ENCODE measurements around the gene PHACTR3. TPM values are rescaled to one million over a fixed set of nuclear protein-coding genes. Genes with fewer than 3 reads are reported as not detected.

Gene PHACTR3
- total RNA-seq, 4 donors from 2014 or later: 0.26 to 3.2 (median 0.57) TPM

GRCh38 chr20:59823491-59824259, 219.3 kb downstream of the PHACTR3 start:
- Histone ChIP-seq H3K9me3 (no peaks in the 10 kb centered on the region), H3K27me3 (no peaks in the 10 kb centered on the region), H3K4me3 (no peak overlapping the region), H3K4me1 (peaks cover 0 to 15% of the 10 kb centered on the region in 2 donors), H3K36me3 (no peaks in the 10 kb centered on the region), H3K27ac (peak overlapping the region in 1 of 2 donors; percentile 54)
- DNase-seq: no peak
- intact Hi-C loops (cut with DNase I; ENCODE audit: low total_unique reads): no loop called here
- no peak for TF ChIP-seq POLR2A (IDR thresholded peaks at IDR 0.05)
- TF ChIP-seq CTCF (IDR thresholded peaks at IDR 0.05): no peak

GRCh38 chr20:59824711-59825562, 220.6 kb downstream of the PHACTR3 start:
- peaks cover 0 to 15% of the 10 kb centered on the region in 2 donors for H3K4me1 ChIP-seq
- H3K4me3 ChIP-seq: no peak overlapping the region
- no peak for DNase-seq
- no peak overlapping the region for H3K27ac ChIP-seq
- intact Hi-C loops (cut with DNase I; ENCODE audit: low total_unique reads): no loop called here
- H3K27me3 ChIP-seq: no peaks in the 10 kb centered on the region
- TF ChIP-seq POLR2A (IDR thresholded peaks at IDR 0.05): no peak
- no peaks in the 10 kb centered on the region for H3K36me3 ChIP-seq
- no peaks in the 10 kb centered on the region for H3K9me3 ChIP-seq

GRCh38 chr20:59825563-59825920, 221.2 kb downstream of the PHACTR3 start:
- no peak for DNase-seq
- TF ChIP-seq POLR2A (IDR thresholded peaks at IDR 0.05) (no peak), CTCF (IDR thresholded peaks at IDR 0.05) (no peak)
- intact Hi-C loops (cut with DNase I; ENCODE audit: low total_unique reads): no loop called here
- Histone ChIP-seq H3K4me1 (peaks cover 0 to 15% of the 10 kb centered on the region in 2 donors), H3K9me3 (no peaks in the 10 kb centered on the region), H3K36me3 (no peaks in the 10 kb centered on the region), H3K27ac (no peak overlapping the region), H3K4me3 (no peak overlapping the region), H3K27me3 (no peaks in the 10 kb centered on the region)

- TF ChIP-seq POLR2A (IDR thresholded peaks at IDR 0.05) (no peak), CTCF (IDR thresholded peaks at IDR 0.05) (no peak)
- Histone ChIP-seq H3K4me3 (no peak overlapping the region), H3K27ac (no peak overlapping the region), H3K27me3 (no peaks in the 10 kb centered on the region), H3K9me3 (no peaks in the 10 kb centered on the region), H3K4me1 (peaks cover 0 to 14% of the 10 kb centered on the region in 2 donors), H3K36me3 (no peaks in the 10 kb centered on the region)
- DNase-seq: no peak
- intact Hi-C loops (cut with DNase I; ENCODE audit: low total_unique reads): no loop called here
These were observed 221.8 kb downstream of the PHACTR3 start for GRCh38 chr20:59825944-59826759.
